HG03139 (cell line): ENCODE measurements around the gene C11orf54.
A peak's percentile ranks its signal among the peaks of the same experiment; 100 is the strongest.
"Not testable (repeated sequence)": the region's sequence is repeated elsewhere in the genome, so short reads cannot be mapped to it uniquely, and the experiment has no call there.

Experiments
- ATAC-seq: cut with Tn5 transposase; IDR thresholded peaks from one replicate; pipeline ENCODE4 v1.9.1; 2021; ENCODE audit not compliant: unreplicated experiment

The C11orf54 gene

DNA sequence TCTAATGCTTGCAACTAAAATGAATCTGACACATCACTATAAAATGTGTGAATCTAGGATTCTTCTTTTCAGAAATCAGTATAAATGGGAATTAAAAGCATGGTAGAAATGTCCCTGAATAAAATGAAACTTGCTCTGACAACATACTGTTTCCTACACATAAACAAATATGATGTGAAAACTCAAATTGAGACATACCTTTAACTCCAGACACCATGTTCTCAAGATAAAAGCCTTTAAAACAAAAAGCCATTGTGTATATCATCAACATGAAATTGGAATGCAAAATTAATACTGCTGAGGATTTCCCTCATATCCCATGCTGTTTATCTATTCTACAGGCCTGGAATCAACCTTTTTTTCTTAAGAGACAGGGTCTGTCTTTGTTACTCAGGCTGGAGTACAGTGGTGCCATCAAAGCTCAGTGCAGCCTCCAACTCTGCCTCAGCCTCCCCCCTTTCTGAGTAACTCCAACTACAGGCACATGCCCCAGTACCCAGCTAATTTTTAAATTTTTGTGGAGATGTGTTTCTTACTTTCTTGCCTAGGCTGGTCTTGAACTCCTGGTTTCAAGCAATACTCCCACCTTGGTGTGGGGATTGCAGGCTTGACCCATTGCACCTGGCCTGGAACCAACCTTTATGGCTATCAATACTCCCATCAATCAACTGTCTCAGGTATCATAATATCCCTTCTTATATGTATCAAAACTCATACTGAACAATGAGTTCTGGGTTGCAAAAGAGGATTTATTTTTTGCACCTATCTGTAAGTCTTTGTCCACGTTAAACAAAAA lies 6.8 kb upstream of the C11orf54 start:
- ATAC-seq: no peak

DNA sequence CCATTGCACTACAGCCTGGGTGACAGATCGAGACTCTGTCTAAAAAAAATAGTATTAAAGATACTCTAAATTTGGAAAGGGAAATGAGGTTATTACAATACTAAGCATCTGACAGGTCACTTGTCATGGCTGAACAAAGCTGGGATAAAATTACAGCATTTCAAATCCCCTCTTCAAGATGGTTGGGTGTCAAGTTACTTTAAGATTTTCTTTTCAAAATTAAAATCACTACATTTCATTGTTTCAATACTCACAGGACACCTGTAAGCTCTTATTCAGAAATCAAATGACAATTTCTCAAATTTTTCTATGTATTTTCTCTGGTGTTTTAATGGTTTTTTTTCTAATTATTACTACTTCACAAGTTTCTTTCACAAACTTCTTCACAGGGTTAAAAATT lies 5.8 kb upstream of the C11orf54 start:
- ATAC-seq: no peak

DNA sequence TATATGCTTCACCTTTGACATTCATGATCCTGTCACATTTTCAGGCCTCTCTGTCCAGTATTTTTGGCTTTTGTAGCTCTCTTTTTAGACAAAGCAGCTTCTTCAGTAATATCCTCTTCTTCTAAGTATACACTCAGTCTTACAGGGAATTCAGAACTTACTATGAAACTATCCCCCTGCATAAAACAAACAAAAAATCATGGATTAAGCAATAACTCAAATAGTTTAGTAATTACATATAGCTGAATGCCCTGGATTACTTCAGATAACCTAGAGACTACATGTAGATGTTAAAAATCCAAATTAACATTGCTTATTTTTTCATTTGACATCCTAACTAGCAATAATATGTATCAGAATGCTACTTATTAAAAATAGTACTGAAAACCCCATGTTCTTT lies 5.3 kb upstream of the C11orf54 start:
- no peak for ATAC-seq

DNA sequence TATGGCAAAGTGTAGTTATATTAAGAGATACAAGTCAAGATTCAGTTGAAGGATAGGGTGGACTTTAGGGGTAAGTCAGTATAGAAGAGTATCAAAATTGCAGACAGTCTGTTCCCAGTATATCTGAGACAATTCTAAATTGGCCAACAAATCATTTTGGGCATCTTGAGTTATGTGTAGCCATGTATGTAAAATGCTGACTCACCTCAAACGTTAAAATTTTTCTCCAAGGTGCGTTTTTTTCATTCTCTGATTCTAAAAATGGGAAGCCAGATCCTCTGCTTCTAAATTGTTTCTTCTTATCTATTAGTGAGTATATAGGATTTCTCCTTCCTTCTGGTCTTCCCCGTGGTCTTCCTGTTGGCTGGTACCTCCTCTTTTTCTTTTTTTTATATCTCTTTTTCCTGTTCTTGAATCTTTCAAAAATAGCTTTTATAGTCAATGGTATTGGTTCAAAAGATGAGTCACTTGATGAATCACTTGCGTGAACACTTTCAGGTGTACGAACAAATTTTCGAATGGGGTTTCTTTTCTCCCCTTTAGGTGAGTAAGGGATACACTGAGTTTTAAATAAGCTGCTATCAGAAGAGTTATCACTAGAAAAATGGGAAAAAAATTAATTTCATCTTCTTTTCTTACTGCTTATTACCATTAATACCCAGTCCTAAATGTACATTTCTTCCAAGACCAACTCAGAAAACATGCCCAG lies 3.4 kb upstream of the C11orf54 start:
- ATAC-seq: no peak

DNA sequence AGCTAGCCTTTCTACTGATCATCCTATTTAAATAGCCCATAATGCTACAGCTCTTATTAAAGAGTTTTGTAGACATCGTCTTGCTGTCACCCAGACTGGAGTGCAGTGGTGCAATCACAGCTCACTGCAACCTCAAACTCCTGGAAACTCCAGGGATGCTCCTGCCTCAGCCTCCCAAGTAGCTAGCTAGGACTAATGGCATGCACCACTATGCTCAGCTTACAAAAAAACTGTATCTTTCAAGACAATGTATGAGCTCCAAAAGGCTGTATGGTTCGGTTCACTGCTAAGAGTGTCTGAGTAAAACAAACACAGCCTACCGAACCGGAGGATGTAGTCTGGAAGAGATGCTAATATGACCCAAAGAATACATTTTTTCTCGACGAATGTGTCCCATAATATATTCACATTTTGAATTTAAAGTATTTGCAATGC lies 2.8 kb upstream of the C11orf54 start:
- ATAC-seq: no peak

DNA sequence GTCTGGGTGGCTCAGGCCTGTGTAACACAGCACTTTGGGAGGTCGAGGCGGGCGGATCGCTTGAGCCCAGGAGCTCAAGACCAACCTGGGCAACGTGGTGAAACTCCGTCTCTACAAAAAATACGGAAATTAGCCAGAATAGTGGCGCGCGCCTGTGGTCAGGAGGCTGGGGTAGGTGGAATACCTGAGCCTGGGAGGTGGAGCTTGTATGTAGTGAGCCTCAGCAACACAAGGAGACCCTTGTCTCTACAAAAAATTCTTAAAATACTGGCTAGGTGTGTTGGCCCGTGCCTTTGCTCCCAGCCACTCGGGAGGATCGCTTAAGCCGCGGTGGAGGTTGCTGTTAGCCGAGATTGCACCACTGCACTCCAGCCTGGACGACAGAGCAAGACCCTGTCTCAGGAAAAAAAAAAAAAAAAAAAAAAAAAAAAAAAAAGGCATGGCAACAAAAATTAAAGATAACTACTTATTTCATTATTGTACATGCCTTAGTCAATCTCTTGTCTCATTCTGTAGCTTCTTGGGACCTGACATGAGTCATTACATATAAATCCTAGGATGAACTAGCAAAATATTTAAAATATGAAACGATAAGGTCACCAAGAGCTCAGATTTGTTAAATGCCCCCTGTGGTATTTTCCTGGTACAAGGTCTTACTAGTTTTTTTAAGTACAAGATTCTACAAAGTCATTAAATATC lies 1.3 kb upstream of the C11orf54 start:
- no peak for ATAC-seq

DNA sequence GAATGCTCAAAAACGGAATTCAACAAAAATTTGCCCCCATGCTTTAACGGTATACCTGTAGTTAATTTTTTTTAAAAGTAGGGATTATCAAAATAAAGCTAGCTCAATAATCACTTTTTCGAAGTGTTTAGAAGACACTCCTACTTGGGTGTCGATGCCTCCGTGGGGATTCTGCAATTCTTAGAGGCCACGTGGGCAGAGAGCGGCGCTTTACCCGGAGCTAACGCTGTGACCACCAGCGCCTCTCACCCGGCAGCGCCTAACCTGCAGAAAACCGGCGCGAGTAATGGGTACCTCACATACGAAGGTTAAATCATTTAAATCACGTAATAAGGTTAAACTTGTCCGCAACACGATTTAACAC lies 760 bp upstream of the C11orf54 start:
- ATAC-seq: peak; percentile 33

DNA sequence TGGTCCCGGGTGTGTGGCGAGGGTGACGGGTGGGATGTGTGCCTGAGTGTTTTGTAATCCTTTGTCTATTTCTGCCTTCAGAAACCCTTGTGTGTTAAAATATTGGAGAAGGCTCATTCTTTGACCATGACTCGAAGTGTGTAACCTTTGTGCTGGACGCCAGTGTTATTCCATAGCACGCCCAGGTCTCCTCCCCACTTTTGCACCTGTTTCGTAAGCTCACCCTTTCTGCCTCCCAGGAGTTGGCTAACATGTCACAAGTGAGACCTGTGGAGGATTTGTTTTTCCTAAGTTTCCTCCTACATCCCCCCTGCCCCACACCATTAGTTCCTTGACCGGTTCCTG lies 382 bp downstream of the C11orf54 start:
- ATAC-seq: peak; percentile 5

DNA sequence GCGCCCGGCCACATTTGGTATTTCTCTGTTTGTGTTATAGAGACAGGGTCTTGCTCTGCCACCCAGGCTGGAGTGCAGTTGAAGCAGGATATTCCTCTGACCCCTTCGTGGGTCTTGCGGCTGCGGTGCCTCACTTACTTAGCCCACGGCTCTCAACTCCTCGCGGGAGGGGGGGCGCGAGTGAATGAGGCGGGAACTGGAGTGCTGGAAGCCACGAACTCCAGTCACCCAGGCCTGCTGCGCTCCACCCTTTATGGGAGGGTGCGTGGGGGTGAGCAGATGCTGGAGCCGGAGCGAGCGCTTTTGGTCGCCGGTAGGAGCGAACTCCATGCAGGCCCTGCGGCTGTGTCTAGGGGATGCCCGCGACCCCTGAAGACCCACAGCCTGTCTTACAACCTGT lies 1.8 kb downstream of the C11orf54 start:
- no peak for ATAC-seq

DNA sequence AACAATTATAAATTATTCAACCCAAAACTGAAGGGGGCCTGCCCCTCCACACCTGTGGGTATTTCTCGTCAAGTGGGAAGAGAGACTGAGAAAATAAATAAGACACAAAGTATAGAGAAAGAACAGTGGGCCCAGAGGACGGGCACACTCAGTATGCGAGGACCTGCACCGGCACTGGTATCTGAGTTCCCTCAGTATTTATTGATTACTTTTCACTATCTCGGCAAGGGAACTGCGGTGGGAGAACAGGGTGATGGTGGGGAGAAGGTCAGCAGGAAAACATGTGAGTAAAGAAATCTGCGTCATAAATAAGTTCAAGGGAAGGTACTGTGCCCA lies 3.2 kb downstream of the C11orf54 start:
- no peak for ATAC-seq

DNA sequence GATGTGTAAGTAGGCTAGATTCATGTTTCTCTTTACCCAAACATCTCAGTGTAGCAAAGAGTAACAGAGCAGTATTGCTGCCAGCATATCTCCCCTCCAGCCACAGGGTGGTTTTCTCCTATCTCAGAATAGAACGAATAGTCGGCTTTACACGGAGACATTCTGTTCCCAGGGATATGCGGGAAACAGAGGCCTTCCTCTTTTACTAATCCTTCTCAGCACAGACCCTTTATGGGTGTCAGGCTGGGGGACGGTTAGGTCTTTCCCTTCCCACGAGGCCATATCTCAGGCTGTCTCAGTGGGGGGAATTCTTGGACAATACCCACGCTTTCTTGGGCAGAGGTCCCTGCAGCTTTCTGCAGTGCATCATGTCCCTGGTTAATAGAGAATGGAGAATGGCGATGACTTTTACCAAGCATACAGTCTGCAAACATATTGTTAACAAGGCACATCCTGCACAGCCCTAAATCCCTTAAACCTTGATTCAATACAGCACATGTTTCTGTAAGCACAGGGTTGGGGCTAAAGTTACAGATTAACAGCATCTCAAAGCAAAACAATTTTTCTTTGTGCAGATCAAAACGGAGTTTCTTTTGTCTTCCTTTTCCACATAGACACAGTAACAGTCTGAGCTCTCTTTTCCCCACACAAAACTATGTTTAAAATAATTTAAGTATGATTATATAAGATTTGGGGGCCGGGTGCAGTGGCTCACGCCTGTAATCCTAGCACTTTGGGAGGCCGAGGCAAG lies 3.7 kb downstream of the C11orf54 start:
- not testable (repeated sequence) for ATAC-seq

DNA sequence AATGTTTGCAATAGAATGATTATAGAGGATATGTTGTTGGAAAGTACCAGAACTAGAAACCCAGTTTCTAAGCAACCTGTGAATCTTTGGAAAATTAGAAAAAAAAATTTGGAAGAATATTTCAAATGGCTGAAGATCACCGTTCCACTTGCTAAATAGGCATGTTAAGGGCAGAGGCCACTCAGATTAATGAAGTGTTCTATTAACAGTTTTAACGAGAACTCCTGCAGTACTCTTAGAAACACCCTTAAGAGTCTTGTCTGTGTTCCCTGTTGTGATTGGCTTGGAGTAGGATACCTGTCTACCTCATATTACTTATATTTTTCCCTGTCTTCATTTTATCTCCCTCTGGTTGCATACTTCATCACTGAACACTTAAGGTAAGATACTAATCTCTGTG lies 4.6 kb downstream of the C11orf54 start:
- no peak for ATAC-seq

DNA sequence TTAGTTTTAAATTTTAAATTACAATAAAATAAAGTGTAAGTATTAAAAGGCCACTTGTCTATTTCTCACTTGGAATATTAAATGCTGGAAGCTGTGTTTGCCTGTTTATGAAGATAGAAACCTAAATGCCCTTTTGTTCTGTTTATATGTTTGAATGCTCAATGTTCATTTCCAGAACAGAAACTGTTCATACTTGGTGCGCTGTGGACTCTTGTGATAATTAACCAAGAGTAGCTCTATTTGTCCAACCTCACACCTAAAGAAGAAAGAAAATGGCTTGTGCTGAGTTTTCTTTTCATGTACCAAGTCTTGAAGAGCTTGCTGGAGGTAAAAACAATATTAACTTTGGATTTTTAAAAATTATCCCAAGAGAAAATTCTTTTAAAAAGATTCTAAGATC lies 5.7 kb downstream of the C11orf54 start:
- ATAC-seq: peak; percentile 85

DNA sequence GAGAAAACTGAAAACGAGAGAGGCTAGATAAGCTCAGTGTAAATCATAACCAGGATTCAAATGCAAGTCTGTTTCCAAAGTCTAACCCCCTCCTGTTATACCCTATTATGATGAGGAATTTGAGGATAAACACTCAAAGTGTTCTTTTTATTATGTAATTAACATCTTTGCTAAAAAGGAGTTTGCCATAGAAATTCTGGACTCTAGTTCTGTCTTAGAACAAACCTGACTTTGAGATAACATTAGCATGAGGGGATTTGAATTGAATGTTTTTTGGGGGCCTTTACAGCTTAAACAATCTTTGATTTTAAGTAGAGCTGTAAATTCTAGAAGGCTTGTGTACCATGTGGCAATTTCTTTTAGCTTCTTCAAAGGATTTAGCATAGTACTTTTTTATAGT lies 9.5 kb downstream of the C11orf54 start:
- no peak for ATAC-seq

DNA sequence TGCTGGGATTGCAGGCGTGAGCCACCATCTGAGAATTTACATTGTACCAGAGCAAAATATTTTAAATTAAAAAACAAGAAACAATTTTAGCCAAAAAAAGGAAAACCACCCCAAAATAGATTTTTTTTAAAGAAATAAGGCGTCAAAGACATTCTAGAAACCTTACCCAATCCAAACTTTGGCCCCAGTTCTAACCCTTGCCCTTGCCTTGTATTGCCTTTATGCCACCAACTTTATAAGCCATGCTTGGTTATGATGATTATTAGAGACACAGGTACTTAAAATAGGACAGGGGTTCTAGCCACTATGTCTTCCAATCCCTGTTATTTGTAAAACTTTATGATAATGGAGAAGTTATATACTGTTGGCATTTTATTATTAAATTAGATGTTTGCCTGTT lies 11.8 kb downstream of the C11orf54 start:
- ATAC-seq: no peak

DNA sequence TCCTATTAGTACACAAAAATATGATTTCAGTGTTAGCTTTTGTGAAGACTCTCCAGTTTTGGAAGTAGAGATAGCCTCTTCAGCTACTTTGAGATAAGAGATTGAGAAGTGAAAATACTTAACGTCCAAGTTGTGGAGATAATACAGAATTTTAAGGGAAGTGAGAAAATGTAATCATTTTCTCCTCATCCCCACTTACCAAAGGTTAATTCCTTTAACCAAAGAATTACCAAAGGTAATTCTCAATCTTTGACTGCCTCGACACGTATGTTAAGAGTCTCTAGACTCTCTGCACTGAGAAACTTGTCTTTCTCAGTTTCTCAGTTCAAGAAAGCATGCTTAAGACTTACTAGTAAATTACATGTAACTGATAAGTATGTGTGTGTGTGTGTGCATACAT lies 15.3 kb downstream of the C11orf54 start:
- ATAC-seq: no peak

DNA sequence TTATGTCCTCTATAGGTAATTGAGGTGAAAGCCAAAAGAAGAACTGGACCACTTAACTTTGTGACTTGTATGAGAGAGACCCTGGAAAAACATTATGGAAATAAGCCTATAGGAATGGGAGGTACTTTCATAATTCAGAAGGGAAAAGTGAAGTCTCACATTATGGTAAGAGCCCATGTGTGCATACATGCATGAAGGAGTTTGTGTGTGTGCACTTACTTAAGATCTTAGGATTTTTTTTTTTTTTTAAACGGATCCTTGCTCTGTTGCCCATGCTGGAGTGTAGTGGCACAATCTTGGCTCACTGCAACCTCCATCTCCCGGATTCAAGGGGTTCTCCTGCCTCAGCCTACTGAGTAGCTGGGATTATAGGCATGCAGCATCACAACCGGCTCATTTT lies 15.8 kb downstream of the C11orf54 start:
- ATAC-seq: no peak

DNA sequence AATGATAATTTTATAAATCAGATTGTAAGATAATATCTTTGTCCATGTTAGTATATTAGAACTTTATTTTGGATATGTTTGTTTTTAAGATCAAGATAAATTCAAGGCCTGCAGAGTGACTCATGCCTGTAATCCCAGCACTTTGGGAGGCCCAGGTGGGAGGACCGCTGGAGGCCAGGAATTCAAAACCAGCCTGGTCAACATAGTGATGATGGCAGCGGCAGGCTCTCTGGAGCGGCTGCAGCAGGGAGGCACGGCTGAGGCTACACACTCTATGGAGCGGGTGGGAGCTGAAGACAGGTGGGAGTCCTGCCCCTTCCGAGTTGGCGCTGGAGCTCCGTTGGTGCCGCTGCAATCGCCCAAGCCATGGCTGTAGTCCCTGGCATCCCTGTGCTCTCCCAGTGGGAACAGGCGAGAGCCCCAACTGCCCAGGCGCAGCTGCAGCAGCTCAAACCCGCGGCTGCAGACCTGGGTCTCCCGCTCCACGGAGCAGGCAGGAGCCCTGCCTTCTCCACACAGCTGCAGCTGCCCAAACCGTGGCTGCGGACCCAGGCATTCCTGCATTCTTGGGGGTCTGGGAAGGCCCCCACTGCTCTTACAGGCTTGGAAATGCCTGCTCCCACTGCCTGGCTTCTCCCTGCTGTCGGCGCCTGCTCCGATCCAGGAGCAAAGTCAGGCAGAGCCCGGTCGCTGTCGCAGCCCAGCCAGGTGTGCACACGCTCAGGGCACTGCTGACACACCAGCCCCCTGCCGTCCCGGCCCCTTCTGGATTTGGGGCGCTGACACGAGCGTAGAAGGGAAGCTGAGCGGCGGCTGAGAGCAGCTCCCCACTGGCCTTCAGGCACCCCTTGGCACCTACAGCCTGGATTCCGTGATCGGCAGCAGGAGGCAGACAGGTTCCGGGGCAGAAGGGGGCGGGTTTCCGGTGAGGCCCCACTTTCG lies 16.7 kb downstream of the C11orf54 start:
- no peak for ATAC-seq

DNA sequence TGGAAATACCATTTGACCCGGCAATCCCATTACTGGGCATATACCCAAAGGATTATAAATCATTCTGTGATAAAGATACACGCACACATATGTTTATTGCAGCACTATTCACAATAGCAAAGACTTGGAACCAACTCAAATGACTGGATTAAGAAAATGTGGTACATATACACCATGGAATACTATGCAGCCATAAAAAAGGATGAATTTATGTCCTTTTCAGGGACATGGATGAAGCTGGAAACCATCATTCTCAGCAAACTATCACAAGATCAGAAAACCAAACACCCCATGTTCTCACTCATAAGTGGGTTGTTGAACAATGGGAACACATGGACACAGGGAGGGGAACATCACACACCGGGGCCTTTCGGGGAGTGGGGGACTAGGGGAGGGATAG lies 17.7 kb downstream of the C11orf54 start:
- ATAC-seq: not testable (repeated sequence)

DNA sequence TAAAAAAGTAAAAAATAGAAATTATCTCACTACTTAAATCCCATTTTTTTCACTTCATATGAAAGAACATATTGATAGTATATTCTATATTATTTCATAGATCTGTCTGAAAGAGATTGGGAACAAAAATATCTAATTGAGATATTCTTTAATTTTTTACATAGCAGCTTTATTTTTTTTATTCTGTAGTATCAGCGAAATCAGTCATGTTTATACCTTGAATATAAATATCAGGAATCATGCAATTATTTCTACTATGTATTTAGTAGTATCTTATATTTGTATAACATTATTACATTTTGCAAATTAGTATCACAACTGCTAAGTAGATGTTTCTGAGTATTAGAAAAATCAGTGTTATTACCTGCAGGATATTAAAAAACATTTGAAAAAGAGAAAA lies 20.4 kb downstream of the C11orf54 start:
- no peak for ATAC-seq
